ENCODE measurements around the gene SLC38A11.

- TF ChIP-seq, protein P1, sequence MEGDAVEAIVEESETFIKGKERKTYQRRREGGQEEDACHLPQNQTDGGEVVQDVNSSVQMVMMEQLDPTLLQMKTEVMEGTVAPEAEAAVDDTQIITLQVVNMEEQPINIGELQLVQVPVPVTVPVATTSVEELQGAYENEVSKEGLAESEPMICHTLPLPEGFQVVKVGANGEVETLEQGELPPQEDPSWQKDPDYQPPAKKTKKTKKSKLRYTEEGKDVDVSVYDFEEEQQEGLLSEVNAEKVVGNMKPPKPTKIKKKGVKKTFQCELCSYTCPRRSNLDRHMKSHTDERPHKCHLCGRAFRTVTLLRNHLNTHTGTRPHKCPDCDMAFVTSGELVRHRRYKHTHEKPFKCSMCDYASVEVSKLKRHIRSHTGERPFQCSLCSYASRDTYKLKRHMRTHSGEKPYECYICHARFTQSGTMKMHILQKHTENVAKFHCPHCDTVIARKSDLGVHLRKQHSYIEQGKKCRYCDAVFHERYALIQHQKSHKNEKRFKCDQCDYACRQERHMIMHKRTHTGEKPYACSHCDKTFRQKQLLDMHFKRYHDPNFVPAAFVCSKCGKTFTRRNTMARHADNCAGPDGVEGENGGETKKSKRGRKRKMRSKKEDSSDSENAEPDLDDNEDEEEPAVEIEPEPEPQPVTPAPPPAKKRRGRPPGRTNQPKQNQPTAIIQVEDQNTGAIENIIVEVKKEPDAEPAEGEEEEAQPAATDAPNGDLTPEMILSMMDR (conservative IDR thresholded peaks at IDR 0.05) = no peak
- TF ChIP-seq ZFX (IDR thresholded peaks at IDR 0.05) = no peak
These were observed 103.2 kb downstream of the SLC38A11 start for GRCh38 chr2:164852086-164852485.
